Cardiac muscle cell (in vitro differentiated cells and primary cell): ENCODE results near the gene BACE1. TPM values are rescaled to one million over a fixed set of nuclear protein-coding genes. Genes with fewer than 3 reads are reported as not detected.
A peak's percentile ranks its signal among the peaks of the same experiment; 100 is the strongest.

Source experiments
- DNase-seq, 2 donors: peaks; one replicate each; pipeline versions ENCODE4 v3.0.0 to v3.0.0-alpha.2; 2010 to 2017; ENCODE audit warnings: low read depth in 1 of 2, low spot score in 1 of 2
- H3K27ac ChIP-seq: fragments of 200-600 bp; sonication (generic); 2 replicates; pipeline ENCODE4 v1.5.1; 2016
- H3K27me3 ChIP-seq: fragments of 200-600 bp; sonication (generic); 2 replicates; pipeline ENCODE4 v1.6.0; 2016; ENCODE audit warnings: control low read depth
- H3K36me3 ChIP-seq: fragments of 200-600 bp; sonication (generic); 2 replicates; pipeline ENCODE4 v1.5.1; 2016; ENCODE audit warnings: control low read depth
- H3K4me1 ChIP-seq: fragments of 200-600 bp; sonication (generic); 2 replicates; pipeline ENCODE4 v1.8.1; 2017; ENCODE audit warnings: low read depth, mild to moderate bottlenecking, mixed run types
- H3K4me3 ChIP-seq: fragments of 200-600 bp; sonication (generic); 2 replicates; pipeline ENCODE4 v1.5.1; 2016; ENCODE audit warnings: mild to moderate bottlenecking
- H3K9me3 ChIP-seq: fragments of 200-600 bp; sonication (generic); 2 replicates; pipeline ENCODE4 v1.5.1; 2017; ENCODE audit warnings: low read depth, mild to moderate bottlenecking, control low read depth
- CTCF ChIP-seq: IDR thresholded peaks from 2 replicates; pipeline ENCODE4 v1.5.1; 2012; ENCODE audit warnings: low read depth, mild to moderate bottlenecking, low read length
- polyA plus RNA-seq: library from polyadenylated mRNA; unstranded; fragments of >200 nt; fragmentation: Nextera tagmentation; extraction: Ambion mirVana; gene quantifications from 2 replicates; pipeline ENCODE4 v1.2.1, GENCODE V29; 2016
- total RNA-seq: library from RNA; depleted of rRNA; stranded (reverse); fragments of >200 nt; gene quantifications from 2 replicates; pipeline ENCODE4 v1.2.3, GENCODE V29; 2016

BACE1 gene
- total and polyA plus RNA-seq, 2 experiments from 2014 or later = 9.8 to 25.3 TPM

- H3K27me3 ChIP-seq = no peaks in the 10 kb centered on the region
- no peak for DNase-seq
- no peak for TF ChIP-seq CTCF
- peaks cover 17% of the 10 kb centered on the region for H3K36me3 ChIP-seq
- no peak overlapping the region for H3K4me3 ChIP-seq
- no peaks in the 10 kb centered on the region for H3K9me3 ChIP-seq
- peaks cover 4% of the 10 kb centered on the region for H3K4me1 ChIP-seq
- H3K27ac ChIP-seq = no peak overlapping the region
Observed at GRCh38 chr11:117292616-117293015, 23.4 kb downstream of the BACE1 start.

GRCh38 chr11:117290809-117291396, 25.2 kb downstream of the BACE1 start, which contains the start of gene BACE1-AS:
TSS of gene BACE1-AS (plus strand) at chr11:117291346.
- no peak for DNase-seq

GRCh38 chr11:117289795-117290194, 26.3 kb downstream of the BACE1 start:
- Histone ChIP-seq H3K27ac (peak overlapping the region; percentile 31), H3K27me3 (no peaks in the 10 kb centered on the region), H3K4me1 (no peaks in the 10 kb centered on the region), H3K9me3 (no peaks in the 10 kb centered on the region), H3K36me3 (peaks cover 27% of the 10 kb centered on the region), H3K4me3 (no peak overlapping the region)
- TF ChIP-seq CTCF = no peak
- no peak for DNase-seq

More at GRCh38 chr11:117290809-117291396, 25.2 kb downstream of the BACE1 start, which contains the start of gene BACE1-AS:
- H3K4me3 ChIP-seq = no peak within 1 kb of the TSS
- TF ChIP-seq CTCF = no peak
- H3K36me3 ChIP-seq = peaks cover 19% of the 10 kb centered on the region
- peak within 1 kb of the TSS; percentile 31 for H3K27ac ChIP-seq
- no peaks in the 10 kb centered on the region for H3K4me1 ChIP-seq
- no peaks in the 10 kb centered on the region for H3K27me3 ChIP-seq
- no peaks in the 10 kb centered on the region for H3K9me3 ChIP-seq

- TF ChIP-seq CTCF = no peak
- H3K27me3 ChIP-seq = no peaks in the 10 kb centered on the region
- H3K4me1 ChIP-seq = no peaks in the 10 kb centered on the region
- H3K27ac ChIP-seq = no peak overlapping the region
- H3K36me3 ChIP-seq = peaks cover 37% of the 10 kb centered on the region
- no peak overlapping the region for H3K4me3 ChIP-seq
- no peak for DNase-seq
- H3K9me3 ChIP-seq = no peaks in the 10 kb centered on the region
Observed at GRCh38 chr11:117287668-117288067, 28.4 kb downstream of the BACE1 start.

- Histone ChIP-seq H3K4me3 (no peak overlapping the region), H3K27ac (no peak overlapping the region), H3K36me3 (peaks cover 42% of the 10 kb centered on the region), H3K9me3 (no peaks in the 10 kb centered on the region), H3K27me3 (no peaks in the 10 kb centered on the region), H3K4me1 (no peaks in the 10 kb centered on the region)
- DNase-seq = no peak
- no peak for TF ChIP-seq CTCF
Observed at GRCh38 chr11:117286588-117286987, 29.5 kb downstream of the BACE1 start.
